Amygdala (tissue), 56 donors: ENCODE results near the gene FHL3.
A peak's percentile ranks its signal among the peaks of the same experiment; 100 is the strongest.

Experiments
- DNase-seq, 56 donors: peaks; one replicate each; lab custom pipeline; 2025; lab: John Stamatoyannopoulos, UW

The FHL3 gene

GRCh38 chr1:38014724-38015424 is 9.6 kb upstream of the FHL3 start:
- DNase-seq, result no peak

GRCh38 chr1:38014171-38014570 is 8.9 kb upstream of the FHL3 start:
- DNase-seq, result no peak

GRCh38 chr1:38013227-38013622 is 7.9 kb upstream of the FHL3 start:
- DNase-seq, result no peak

GRCh38 chr1:38012363-38013226 is 7.3 kb upstream of the FHL3 start, which contains the start of gene UTP11:
TSS of gene UTP11 (plus strand) at chr1:38012734. CDS start at chr1:38012803, 69 bp downstream.
- DNase-seq, result peak; percentile 53 to 99 (median 93)

- no peak for DNase-seq
Measured at GRCh38 chr1:38009841-38010180, 4.5 kb upstream of the FHL3 start.

- no peak for DNase-seq
Measured at GRCh38 chr1:38009088-38009840, 4.0 kb upstream of the FHL3 start.

- DNase-seq, result no peak
Measured at GRCh38 chr1:38006008-38006828, 904 bp upstream of the FHL3 start.

GRCh38 chr1:38004284-38005108 is 818 bp downstream of the FHL3 start:
- no peak for DNase-seq

- DNase-seq, result peak in 10 of 56 donors; percentile 10 to 41 (median 32)
Measured at GRCh38 chr1:38003261-38004250, 1.8 kb downstream of the FHL3 start.

GRCh38 chr1:38000529-38001455 is 4.5 kb downstream of the FHL3 start:
- DNase-seq, result no peak

GRCh38 chr1:38000233-38000528 is 5.1 kb downstream of the FHL3 start:
- no peak for DNase-seq

GRCh38 chr1:37999430-38000232 is 5.7 kb downstream of the FHL3 start:
- peak in 1 of 56 donors; percentile 20 for DNase-seq

GRCh38 chr1:37998913-37999429 is 6.3 kb downstream of the FHL3 start:
- no peak for DNase-seq

- no peak for DNase-seq
Measured at GRCh38 chr1:37998089-37998808, 7.1 kb downstream of the FHL3 start.
